Endothelial cell of coronary artery (primary cell): ENCODE results near the gene FAT3. TPM values are rescaled to one million over a fixed set of nuclear protein-coding genes. Genes with fewer than 3 reads are reported as not detected.

Source experiments
- total RNA-seq: library from RNA; depleted of rRNA; stranded (reverse); fragments of >200 nt; gene quantifications from 2 replicates; pipeline ENCODE4 v1.2.3, GENCODE V29; 2014

Gene FAT3
- under 0.01 and 0.28 TPM in 2 replicates for total RNA-seq

GRCh38 chr11:92224407-92225124 lies at the start of gene FAT3:
TSS of gene FAT3 (plus strand) at chr11:92224818. CDS start at chr11:92352113, 127,295 bp downstream.

